Measurements from ENCODE around the gene MAP3K19.
"Not testable (repeated sequence)": the region's sequence is repeated elsewhere in the genome, so short reads cannot be mapped to it uniquely, and the experiment has no call there.

Gene MAP3K19

DNA sequence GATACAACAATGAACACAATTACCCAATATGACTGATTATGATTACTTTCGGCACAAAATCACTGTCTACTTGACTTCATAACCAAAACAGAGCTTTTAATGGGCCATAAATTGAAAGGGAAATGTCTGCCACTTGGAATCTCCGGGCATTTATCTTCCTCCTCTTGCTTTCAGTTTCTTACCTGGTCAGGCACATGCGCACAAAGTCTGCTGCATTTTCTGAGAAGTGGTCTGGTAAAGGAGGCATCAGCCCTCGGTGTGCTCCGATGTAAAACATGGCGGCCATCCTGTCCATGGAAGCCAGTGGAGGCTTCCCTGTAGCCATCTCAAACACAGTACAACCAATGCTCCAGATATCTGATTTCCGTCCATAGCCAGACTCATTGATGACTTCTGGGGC lies 66.6 kb downstream of the MAP3K19 start:
- no peak for DNase-seq (ENCODE audit: low read depth in 3 of 3)

DNA sequence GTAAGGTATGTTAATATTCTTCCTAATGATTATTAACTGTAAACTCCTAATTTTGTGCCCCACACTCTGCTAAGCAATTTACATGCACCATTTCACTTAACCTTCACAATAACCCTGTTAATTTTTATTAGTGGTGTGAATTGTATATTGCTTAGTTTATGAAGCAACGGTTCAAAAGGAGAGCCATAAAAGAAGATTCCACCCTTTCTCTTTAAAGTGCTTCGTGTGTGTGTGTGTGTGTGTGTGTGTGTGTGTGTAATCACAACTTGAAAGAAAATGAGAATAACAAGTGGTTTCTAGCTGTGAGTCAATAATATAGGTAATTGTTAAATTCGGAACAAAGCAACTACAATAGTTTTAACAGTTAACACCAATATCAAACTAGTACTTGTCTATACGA lies 68.0 kb downstream of the MAP3K19 start:
- no peak for DNase-seq (ENCODE audit: low read depth in 3 of 3)

GRCh38 chr2:134977104-134977503 lies 70.1 kb downstream of the MAP3K19 start:
- not testable (repeated sequence) for DNase-seq (ENCODE audit: low read depth in 3 of 3)

DNA sequence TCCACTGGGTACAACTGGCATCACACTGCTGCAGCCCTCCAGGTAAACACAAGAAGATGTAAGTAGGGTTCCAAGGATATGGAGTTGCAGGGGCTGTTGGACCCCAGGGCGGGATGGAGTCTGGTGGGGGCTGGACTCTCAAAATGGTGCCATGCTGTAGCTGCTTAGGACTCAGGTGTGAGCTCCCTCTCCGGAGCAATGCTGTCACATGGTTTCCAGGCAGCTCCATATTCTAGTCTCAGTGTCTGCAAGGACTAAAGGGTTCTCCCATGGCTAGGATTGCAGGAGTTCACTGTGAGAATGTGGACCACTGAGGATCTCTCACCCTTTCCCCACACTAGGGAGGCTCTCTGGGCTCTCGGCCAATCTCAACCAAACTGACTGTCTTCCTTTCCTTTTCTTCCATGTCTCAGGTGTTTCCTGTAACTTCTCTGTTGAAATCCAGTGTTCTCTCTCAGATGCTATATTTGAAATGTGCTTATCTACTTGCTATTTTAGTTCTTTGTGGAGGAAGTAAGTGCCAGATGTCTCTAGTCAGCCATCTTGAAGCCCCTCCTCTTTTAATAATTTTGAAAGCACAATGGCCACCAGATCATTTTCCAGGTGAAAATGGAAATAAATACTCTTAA lies 71.1 kb downstream of the MAP3K19 start:
- no peak for DNase-seq (ENCODE audit: low read depth in 3 of 3)

GRCh38 chr2:134975281-134976009 lies 71.8 kb downstream of the MAP3K19 start:
- DNase-seq (ENCODE audit: low read depth in 3 of 3): no peak

DNA sequence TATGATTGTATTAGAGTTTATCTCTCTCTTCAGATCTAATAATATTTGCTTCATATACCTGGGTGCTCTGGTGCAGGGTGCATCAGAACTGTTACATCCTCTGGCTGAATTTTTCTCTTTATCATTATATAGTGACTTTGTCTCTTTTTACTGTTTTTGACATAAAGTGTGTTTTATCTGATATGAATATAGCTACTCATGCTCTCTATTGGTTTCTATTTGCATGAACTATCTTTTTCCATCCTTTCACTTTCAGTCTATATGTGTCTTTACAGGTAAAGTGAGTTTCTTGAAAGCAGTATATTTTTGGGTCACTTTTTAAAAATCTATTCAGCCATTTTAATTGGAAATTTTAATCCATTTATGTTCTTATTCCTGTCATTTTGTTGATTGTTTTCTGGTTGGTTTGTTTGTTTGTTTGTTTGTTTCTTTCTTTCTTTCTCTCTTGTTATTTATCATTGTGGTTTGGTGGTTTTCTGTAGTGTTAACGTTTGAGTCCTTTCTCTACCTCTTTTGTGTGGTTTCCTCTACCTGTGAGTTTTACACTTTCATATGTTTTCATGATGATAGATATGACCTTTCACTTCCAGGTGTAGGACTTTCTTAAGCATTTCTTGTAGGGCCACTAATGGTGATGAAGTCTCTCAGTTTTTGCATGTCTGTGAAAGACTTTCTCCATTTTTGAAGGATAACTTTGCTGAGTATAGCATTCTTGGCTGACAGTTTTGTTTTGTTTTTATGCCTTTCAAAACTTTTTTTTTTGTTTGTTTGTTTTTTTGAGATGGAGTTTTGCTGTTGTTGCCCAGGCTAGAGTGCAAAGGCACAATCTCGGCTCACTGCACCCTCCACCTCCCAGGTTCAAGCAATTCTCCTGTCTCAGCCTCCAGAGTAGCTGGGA lies 73.8 kb downstream of the MAP3K19 start:
- DNase-seq (ENCODE audit: low read depth in 3 of 3): no peak

DNA sequence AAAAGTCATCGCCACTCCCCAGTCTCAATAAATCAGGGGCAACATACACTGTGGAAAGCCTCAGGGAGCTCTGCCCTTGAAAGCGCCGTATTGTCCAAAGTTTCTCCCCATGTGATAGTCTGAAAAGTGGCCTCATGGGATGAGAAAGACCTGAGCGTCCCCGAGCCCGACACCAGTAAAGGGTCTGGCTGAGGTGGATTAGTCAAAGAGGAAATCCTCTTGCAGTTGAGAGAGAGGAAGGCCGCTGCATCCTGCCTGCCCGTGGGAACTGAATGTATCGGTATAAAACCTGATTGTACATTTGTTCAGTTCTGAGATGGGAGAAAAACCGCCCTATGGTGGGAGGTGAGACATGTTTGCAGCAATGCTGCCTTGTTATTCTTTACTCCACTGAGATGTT lies 80.1 kb downstream of the MAP3K19 start:
- not testable (repeated sequence) for DNase-seq (ENCODE audit: low read depth in 3 of 3)

GRCh38 chr2:134957477-134957876 lies 89.8 kb downstream of the MAP3K19 start:
- no peak for DNase-seq (ENCODE audit: low read depth in 3 of 3)

DNA sequence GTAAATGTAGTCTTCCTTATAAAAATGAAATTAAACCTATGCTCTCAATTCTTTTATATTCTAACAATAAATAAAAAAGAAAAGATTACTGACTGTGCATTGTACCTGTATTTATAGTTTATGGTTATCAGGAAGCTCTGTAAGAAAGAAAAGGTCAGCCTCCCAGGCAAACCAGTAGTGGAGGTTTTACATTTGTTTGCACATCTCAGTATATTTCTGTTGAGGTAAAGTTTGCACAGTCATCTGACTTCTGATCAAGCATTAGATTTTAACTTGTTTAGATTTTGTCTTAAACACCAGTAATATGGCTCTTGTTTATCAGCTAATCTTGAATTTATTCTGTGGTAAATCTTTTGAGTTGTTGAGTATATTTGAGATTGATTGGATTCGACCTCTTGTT lies 91.5 kb downstream of the MAP3K19 start:
- no peak for DNase-seq (ENCODE audit: low read depth in 3 of 3)

DNA sequence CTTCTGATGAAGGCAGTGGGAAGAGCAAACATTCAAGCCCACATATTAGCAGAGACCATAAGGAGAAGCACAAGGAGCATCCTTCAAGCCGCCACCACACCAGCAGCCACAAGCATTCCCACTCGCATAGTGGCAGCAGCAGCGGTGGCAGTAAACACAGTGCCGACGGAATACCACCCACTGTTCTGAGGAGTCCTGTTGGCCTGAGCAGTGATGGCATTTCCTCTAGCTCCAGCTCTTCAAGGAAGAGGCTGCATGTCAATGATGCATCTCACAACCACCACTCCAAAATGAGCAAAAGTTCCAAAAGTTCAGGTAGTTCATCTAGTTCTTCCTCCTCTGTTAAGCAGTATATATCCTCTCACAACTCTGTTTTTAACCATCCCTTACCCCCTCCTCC lies 93.2 kb downstream of the MAP3K19 start:
- DNase-seq (ENCODE audit: low read depth in 3 of 3): no peak

DNA sequence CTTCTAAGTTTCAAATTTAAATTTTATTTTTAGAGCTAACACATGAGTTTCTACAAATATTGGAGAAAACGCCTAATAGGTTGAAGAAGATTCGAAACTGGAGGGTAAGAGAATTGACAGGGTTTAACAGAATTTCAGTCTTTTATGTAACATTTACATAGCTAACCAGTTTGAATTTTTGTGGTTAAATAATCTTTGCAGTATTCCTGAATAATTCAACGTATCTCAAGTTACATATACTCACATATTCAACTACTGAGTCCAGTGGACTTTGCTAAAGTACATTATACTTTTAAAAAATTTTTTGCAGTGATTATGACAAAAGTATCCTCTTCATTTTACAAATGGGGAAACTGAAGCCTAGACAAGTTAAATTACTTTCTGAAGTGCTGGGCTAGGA lies 94.6 kb downstream of the MAP3K19 start:
- DNase-seq (ENCODE audit: low read depth in 3 of 3): no peak

DNA sequence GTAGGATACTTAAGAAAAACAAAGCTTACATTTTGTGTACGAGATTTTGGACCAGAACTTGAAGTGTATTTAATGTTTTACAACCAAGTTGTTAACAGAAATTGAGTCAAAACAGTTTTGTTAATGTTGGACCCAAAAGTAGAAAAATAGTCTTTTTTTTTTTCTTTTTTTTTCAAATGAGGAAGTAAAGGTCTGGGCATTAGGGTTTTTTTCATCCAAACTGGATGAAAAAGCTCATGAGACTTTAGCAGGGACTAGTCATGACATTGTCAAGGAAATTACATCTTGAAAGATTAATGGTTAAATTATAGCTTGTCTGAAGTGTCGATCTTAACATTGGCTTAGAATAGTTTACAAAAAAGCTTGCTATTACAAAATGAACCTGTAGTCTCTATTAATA lies 96.4 kb downstream of the MAP3K19 start:
- DNase-seq (ENCODE audit: low read depth in 3 of 3): no peak

DNA sequence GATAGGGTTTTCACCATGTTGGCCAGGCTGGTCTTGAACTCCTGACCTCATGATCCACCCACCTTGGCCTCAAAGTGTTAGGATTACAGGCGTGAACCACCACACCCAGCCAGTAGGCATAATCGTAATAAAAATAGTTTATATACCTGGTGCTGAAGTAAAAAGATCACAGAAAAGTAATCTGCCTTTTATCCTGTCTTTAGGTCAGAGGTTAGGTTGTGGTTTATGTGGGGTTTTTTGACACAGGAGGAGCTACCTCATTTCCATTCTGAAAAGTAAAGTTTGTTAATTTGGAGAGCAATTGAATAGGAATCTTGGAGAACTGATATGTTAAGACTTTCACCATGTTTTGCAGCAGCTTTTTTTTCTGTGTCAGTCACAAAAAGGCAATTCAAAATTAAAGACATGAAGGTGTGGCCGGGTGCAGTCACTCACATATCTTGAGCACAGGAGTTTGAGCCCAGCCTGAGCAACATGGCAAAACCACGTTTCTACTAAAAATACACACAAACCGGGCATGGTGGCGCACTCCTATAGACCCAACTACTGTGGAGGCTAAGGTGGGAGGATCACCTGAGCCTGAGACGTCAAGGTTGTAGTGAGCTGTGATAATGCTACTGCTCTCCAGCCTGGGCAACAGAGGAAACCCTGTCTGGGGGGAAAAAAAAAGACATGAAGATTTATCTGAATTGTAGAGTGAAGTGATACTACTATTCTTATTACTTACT lies 97.1 kb downstream of the MAP3K19 start:
- DNase-seq (ENCODE audit: low read depth in 3 of 3): no peak

- no peak for DNase-seq (ENCODE audit: low read depth in 3 of 3)
These were observed 101.2 kb downstream of the MAP3K19 start for GRCh38 chr2:134946073-134946472.

DNA sequence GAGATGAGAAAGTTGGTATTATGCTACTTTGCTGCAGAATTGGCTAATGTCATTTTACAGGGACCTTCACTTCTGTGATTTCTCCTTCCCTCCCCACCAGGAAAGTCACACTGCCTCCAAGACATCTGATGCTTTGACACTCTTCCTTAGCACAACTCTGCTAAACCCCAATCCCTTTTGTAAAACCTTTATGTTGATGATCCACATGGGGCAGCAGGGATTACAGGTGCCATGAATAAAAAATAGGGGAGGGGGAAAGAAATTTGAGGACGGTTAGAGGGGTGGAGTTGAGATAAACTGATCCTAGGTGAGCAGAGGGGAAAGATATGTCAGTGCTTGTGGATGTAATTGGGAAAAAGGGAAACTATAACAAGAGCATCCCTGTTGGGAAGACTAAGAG lies 102.3 kb downstream of the MAP3K19 start:
- DNase-seq (ENCODE audit: low read depth in 3 of 3): no peak

GRCh38 chr2:134943540-134943939 lies 103.7 kb downstream of the MAP3K19 start:
- DNase-seq (ENCODE audit: low read depth in 3 of 3): no peak

DNA sequence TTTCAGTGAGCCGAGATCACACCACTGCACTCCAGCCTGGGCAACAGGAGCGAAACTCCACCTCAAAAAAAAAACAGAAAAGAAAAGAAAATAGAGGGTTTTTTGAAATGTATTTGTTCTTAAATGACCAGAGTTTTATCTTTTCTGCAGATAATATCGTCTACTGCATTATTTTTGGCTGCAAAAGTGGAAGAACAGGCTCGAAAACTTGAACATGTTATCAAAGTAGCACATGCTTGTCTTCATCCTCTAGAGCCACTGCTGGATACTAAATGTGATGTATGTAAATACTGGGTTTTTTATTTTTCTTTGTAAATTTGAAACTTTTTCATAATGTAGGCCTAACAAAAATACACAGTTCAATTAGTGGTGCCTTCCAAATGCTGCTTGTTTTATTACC lies 110.6 kb downstream of the MAP3K19 start:
- DNase-seq (ENCODE audit: low read depth in 3 of 3): no peak

- DNase-seq (ENCODE audit: low read depth in 3 of 3): no peak
These were observed 112.6 kb downstream of the MAP3K19 start for GRCh38 chr2:134934641-134935040.

- no peak for DNase-seq (ENCODE audit: low read depth in 3 of 3)
These were observed 113.1 kb downstream of the MAP3K19 start for GRCh38 chr2:134934150-134934549.

DNA sequence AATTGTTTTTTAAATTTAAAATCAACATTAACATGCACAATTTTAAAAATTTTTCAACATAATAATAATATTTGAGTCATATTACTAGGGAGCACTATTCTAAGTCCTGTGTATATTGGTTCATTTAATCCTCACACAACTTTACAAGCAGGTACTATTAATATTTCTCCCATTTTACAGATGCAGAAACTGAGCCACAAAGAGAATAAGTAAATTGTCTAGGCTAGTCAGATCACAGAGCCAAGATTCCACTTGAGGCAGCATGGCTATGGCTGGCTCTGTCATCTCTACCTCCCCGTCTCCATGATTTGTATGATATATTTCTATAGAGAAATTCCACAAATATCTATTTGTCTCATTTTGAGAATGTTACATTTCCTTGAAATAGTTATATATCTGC lies 113.5 kb downstream of the MAP3K19 start:
- no peak for DNase-seq (ENCODE audit: low read depth in 3 of 3)

- no peak for DNase-seq (ENCODE audit: low read depth in 3 of 3)
These were observed 114.3 kb downstream of the MAP3K19 start for GRCh38 chr2:134932864-134933526.

Data from stimulated activated CD4-positive, alpha-beta T cell treated with anti-CD3 and anti-CD28 coated beads, TNF-alpha, amount 100 ng/mL, for 4 hours (primary cell).